H1 (cell line): ENCODE measurements around the gene FGGY. TPM values are rescaled to one million over a fixed set of nuclear protein-coding genes. Genes with fewer than 3 reads are reported as not detected.

ENCODE experiments used
- CTCF ChIA-PET: fragments of 300-600 bp; sonication (Branson Sonifier 250); formaldehyde crosslinking; loops from one replicate; lab custom pipeline; 2021; ENCODE audit not compliant: partially characterized antibody; lab: Charles Lee
- POLR2A ChIA-PET: fragments of 300-600 bp; sonication (Branson Sonifier 250); formaldehyde crosslinking; loops from one replicate; lab custom pipeline; 2021; ENCODE audit warnings: inconsistent platforms; ENCODE audit not compliant: partially characterized antibody; lab: Charles Lee
- DNase-seq, 2 experiments: peaks; one replicate each; pipeline versions ENCODE4 v3.0.0 to v3.0.0-alpha.2; 2010 to 2022; ENCODE audit warnings: low spot score in 2 of 2, low read depth in 1 of 2, mixed read lengths in 1 of 2
- FAIRE-seq: peaks from 2 replicates; lab custom pipeline; 2011; peaks lifted over from hg19 to GRCh38; lab: Jason Lieb, UNC
- H2AFZ ChIP-seq: 2 replicates; pipeline ENCODE4 v1.8.1; 2012; ENCODE audit warnings: low read length, inconsistent platforms
- H2AK5ac ChIP-seq: 2 replicates; pipeline ENCODE4 v1.6.1; 2013; ENCODE audit warnings: low read depth, low read length
- H2BK120ac ChIP-seq: replicated peaks from 2 replicates; pipeline ENCODE3; 2013; ENCODE audit warnings: low read depth, low read length, inconsistent platforms
- H2BK12ac ChIP-seq: 2 replicates; pipeline ENCODE4 v1.6.1; 2013; ENCODE audit warnings: low read depth, low read length
- H2BK15ac ChIP-seq: 2 replicates; pipeline ENCODE4 v1.6.1; 2013; ENCODE audit warnings: low read length
- H2BK20ac ChIP-seq: 2 replicates; pipeline ENCODE4 v1.6.1; 2013; ENCODE audit warnings: low read length
- H2BK5ac ChIP-seq: 2 replicates; pipeline ENCODE4 v1.6.1; 2013; ENCODE audit warnings: low read depth, low read length
- H3K14ac ChIP-seq: 2 replicates; pipeline ENCODE4 v1.6.1; 2013; ENCODE audit warnings: inconsistent platforms; ENCODE audit not compliant: insufficient read length
- H3K18ac ChIP-seq: 2 replicates; pipeline ENCODE4 v1.6.1; 2013; ENCODE audit warnings: low read length; ENCODE audit errors: extremely low read depth
- H3K23ac ChIP-seq: 2 replicates; pipeline ENCODE4 v1.6.1; 2013; ENCODE audit warnings: inconsistent platforms; ENCODE audit not compliant: insufficient read length
- H3K23me2 ChIP-seq: 2 replicates; pipeline ENCODE4 v1.6.1; 2013; ENCODE audit warnings: low read depth, low read length
- H3K27ac ChIP-seq: 2 replicates; pipeline ENCODE4 v1.6.1; 2011; ENCODE audit warnings: low read depth, low read length, inconsistent platforms
- H3K27me3 ChIP-seq, 4 experiments: replicated peaks in 1 of 4; 1 replicate in 1 of 4; 2 replicates in 3 of 4; pipeline versions ENCODE4 v1.6.1 to v1.8.1; 2011 to 2013; ENCODE audit warnings: low read length in 3 of 4, mild to moderate bottlenecking in 3 of 4, inconsistent platforms in 2 of 4, mixed read lengths in 2 of 4, moderate library complexity in 1 of 4; ENCODE audit not compliant: control insufficient read depth in 3 of 4, insufficient read depth in 3 of 4; ENCODE audit errors: extremely low read depth in 1 of 4
- H3K36me3 ChIP-seq, 4 experiments: 2 replicates each; pipeline versions ENCODE4 v1.6.1 to v1.8.1; 2011 to 2013; ENCODE audit warnings: mild to moderate bottlenecking in 4 of 4, low read length in 3 of 4, moderate library complexity in 2 of 4, control low read depth in 1 of 4, inconsistent platforms in 1 of 4; ENCODE audit not compliant: insufficient read depth in 4 of 4, control insufficient read depth in 2 of 4
- H3K4ac ChIP-seq: replicated peaks from 2 replicates; pipeline ENCODE3; 2013; ENCODE audit warnings: low read length, low read depth, mixed read lengths, inconsistent platforms; ENCODE audit not compliant: insufficient read length
- H3K4me1 ChIP-seq, 4 experiments: replicated peaks in 1 of 4; 1 replicate in 1 of 4; 2 replicates in 3 of 4; pipeline versions ENCODE4 v1.6.1 to v1.8.1; 2011 to 2013; ENCODE audit warnings: low read length in 3 of 4, inconsistent platforms in 2 of 4, mixed read lengths in 1 of 4; ENCODE audit not compliant: insufficient read depth in 4 of 4, control insufficient read depth in 3 of 4
- H3K4me2 ChIP-seq, 2 experiments: 2 replicates each; pipeline versions ENCODE4 v1.6.1 to v1.8.1; 2011 to 2013; ENCODE audit warnings: low read depth in 2 of 2, low read length in 2 of 2, control low read depth in 1 of 2, inconsistent platforms in 1 of 2, mild to moderate bottlenecking in 1 of 2; ENCODE audit not compliant: insufficient read depth in 1 of 2
- H3K4me3 ChIP-seq, 4 experiments: fragments of 200-600, 300-600 bp in 1 of 4; sonication (generic), shearing (Covaris generic), sonication (Bioruptor Twin) in 1 of 4; 2 replicates each; pipeline versions ENCODE4 v1.5.1 to v1.8.1; 2011 to 2016; ENCODE audit warnings: low read length in 4 of 4, low read depth in 3 of 4, control low read depth in 2 of 4, inconsistent platforms in 2 of 4, mild to moderate bottlenecking in 2 of 4, mixed read lengths in 1 of 4, moderate library complexity in 1 of 4; ENCODE audit not compliant: insufficient read depth in 2 of 4; ENCODE audit errors: extremely low read depth in 1 of 4
- H3K56ac ChIP-seq: replicated peaks from 2 replicates; pipeline ENCODE3; 2013; ENCODE audit warnings: low read depth, mild to moderate bottlenecking, mixed read lengths, low read length, inconsistent platforms; ENCODE audit not compliant: insufficient read length
- H3K79me1 ChIP-seq: 2 replicates; pipeline ENCODE4 v1.6.1; 2013; ENCODE audit warnings: low read depth, low read length, control low read depth
- H3K79me2 ChIP-seq, 2 experiments: 2 replicates each; pipeline versions ENCODE4 v1.6.1 to v1.8.1; 2012 to 2013; ENCODE audit warnings: low read length in 2 of 2, mild to moderate bottlenecking in 2 of 2, inconsistent platforms in 1 of 2; ENCODE audit not compliant: insufficient read depth in 2 of 2, control insufficient read depth in 1 of 2
- H3K9ac ChIP-seq, 4 experiments: replicated peaks in 1 of 4; 1 replicate in 1 of 4; 2 replicates in 3 of 4; pipeline versions ENCODE4 v1.6.1 to v1.8.1; 2011 to 2013; ENCODE audit warnings: low read depth in 3 of 4, low read length in 3 of 4, control low read depth in 2 of 4, mild to moderate bottlenecking in 2 of 4, moderate library complexity in 2 of 4, inconsistent platforms in 1 of 4; ENCODE audit errors: extremely low read depth in 1 of 4
- H3K9me3 ChIP-seq, 2 experiments: 2 replicates each; pipeline versions ENCODE4 v1.6.1 to v1.8.1; 2012 to 2013; ENCODE audit warnings: mild to moderate bottlenecking in 2 of 2, moderate library complexity in 2 of 2, control low read depth in 1 of 2, inconsistent platforms in 1 of 2, low read depth in 1 of 2, low read length in 1 of 2, mixed read lengths in 1 of 2; ENCODE audit not compliant: insufficient read depth in 2 of 2
- H4K20me1 ChIP-seq, 2 experiments: replicated peaks in 1 of 2; 2 replicates each; pipeline versions ENCODE3 to v1.8.1; 2011 to 2013; ENCODE audit warnings: inconsistent platforms in 2 of 2, low read length in 2 of 2, mild to moderate bottlenecking in 1 of 2; ENCODE audit not compliant: insufficient read depth in 2 of 2, control insufficient read depth in 1 of 2
- H4K5ac ChIP-seq: 2 replicates; pipeline ENCODE4 v1.6.1; 2013; ENCODE audit warnings: low read length, low read depth, mixed read lengths, inconsistent platforms; ENCODE audit not compliant: insufficient read length
- H4K8ac ChIP-seq: 2 replicates; pipeline ENCODE4 v1.8.0; 2013; ENCODE audit warnings: mild to moderate bottlenecking, moderate library complexity, low read length, inconsistent platforms; ENCODE audit not compliant: insufficient read depth; ENCODE audit errors: extremely low read depth
- H4K91ac ChIP-seq: replicated peaks from 2 replicates; pipeline ENCODE3; 2013; ENCODE audit warnings: low read length, mixed read lengths, inconsistent platforms; ENCODE audit not compliant: insufficient read length
- JUND ChIP-seq: IDR thresholded peaks from 2 replicates; pipeline ENCODE4 v1.6.1; 2011; ENCODE audit warnings: mild to moderate bottlenecking, improper control_type of control experiment, low read length
- WGBS, 2 experiments: shearing (Covaris generic) in 1 of 2; methylation state at CpG; one replicate each; pipeline versions ENCODE4 v1.1.6 to v1.1.7; 2013 to 2015; ENCODE audit warnings: low lambda C conversion rate in 2 of 2, mixed read lengths in 2 of 2, inconsistent platforms in 1 of 2, low coverage in 1 of 2, missing lambda C conversion rate in 1 of 2; ENCODE audit not compliant: insufficient replicate concordance in 2 of 2, insufficient coverage in 1 of 2, insufficient read length in 1 of 2; ENCODE audit errors: extremely low coverage in 1 of 2, missing lambda C conversion rate in 1 of 2; 5-methylcytosine and 5-hydroxymethylcytosine counted together
- polyA plus RNA-seq, 7 experiments: library from polyadenylated mRNA; depleted of rRNA in 3 of 7; stranded (reverse) in 5 of 7; unstranded in 2 of 7; fragments of >200 nt in 5 of 7; fragments of 200-250 nt in 2 of 7; gene quantifications; 1 replicate in 5 of 7; 2 replicates in 1 of 7; 4 replicates in 1 of 7; pipeline versions ENCODE4 v1.2.1 to v1.2.3, GENCODE V29; 2011 to 2013; ENCODE audit warnings: missing spikeins in 2 of 7, mixed read lengths in 2 of 7
- total RNA-seq: library from RNA; stranded (reverse); fragmentation: NEBNext Ultra II Directional; extraction: Animal tissue kit (Norgen Biotek cat#: 25700); gene quantifications from 2 replicates; pipeline ENCODE4 v1.2.1, GENCODE V29; 2021

FGGY gene
- total and polyA plus RNA-seq, 2 of the 8 experiments (the other 6 are each of a cell fraction or from before 2014, with no cell fraction given): 10.3 to 12.5 TPM

GRCh38 chr1:59436637-59437036, 139.7 kb downstream of the FGGY start:
- no peak overlapping the region for H3K4me2 ChIP-seq
- WGBS, 2 experiments: 94% methylated on average over 2 of the region's 2 CpGs; no CpG with 5 or more reads in 1 of the 2 experiments
- peaks cover 0 to 6% (median 0%) of the 10 kb centered on the region in 4 experiments; a peak in 1 of 7 replicates for H3K4me1 ChIP-seq
- H2BK15ac ChIP-seq: no peak overlapping the region
- H2BK5ac ChIP-seq: no peak overlapping the region
- no peaks in the 10 kb centered on the region for H3K79me2 ChIP-seq
- H2BK20ac ChIP-seq: no peak overlapping the region
- no peak overlapping the region for H3K4me3 ChIP-seq
- no peaks in the 10 kb centered on the region for H4K20me1 ChIP-seq
- H4K8ac ChIP-seq: no peak overlapping the region
- H3K27ac ChIP-seq: no peak overlapping the region
- H3K4ac ChIP-seq: no peak overlapping the region
- POLR2A ChIA-PET: no interaction called here
- no peak overlapping the region for H2AK5ac ChIP-seq
- no peaks in the 10 kb centered on the region for H3K27me3 ChIP-seq
- no peak overlapping the region for H4K5ac ChIP-seq
- no peak overlapping the region for H3K14ac ChIP-seq
- no peak overlapping the region for H3K9ac ChIP-seq
- DNase-seq (no peak), FAIRE-seq (no peak)
- no peaks in the 10 kb centered on the region for H3K79me1 ChIP-seq
- CTCF ChIA-PET: no interaction called here
- H3K9me3 ChIP-seq: no peaks in the 10 kb centered on the region
- H3K56ac ChIP-seq: no peak overlapping the region
- H3K36me3 ChIP-seq: no peaks in the 10 kb centered on the region
- H2AFZ ChIP-seq: no peak overlapping the region
- H2BK12ac ChIP-seq: no peak overlapping the region
- no peak overlapping the region for H4K91ac ChIP-seq
- no peak overlapping the region for H3K18ac ChIP-seq
- H3K23ac ChIP-seq: no peak overlapping the region
- H3K23me2 ChIP-seq: no peaks in the 10 kb centered on the region
- H2BK120ac ChIP-seq: no peak overlapping the region
- TF ChIP-seq JUND: no peak
